GM12891 (cell line): ENCODE measurements around the gene SPATA6L.
A peak's percentile ranks its signal among the peaks of the same experiment; 100 is the strongest.

Experiments used
- PAX5 ChIP-seq: IDR thresholded peaks from 2 replicates; pipeline ENCODE4 v1.6.1; 2011; ENCODE audit warnings: low read length, moderate library complexity, mild to moderate bottlenecking; ENCODE audit not compliant: insufficient read depth, severe bottlenecking
- POLR2A ChIP-seq: IDR thresholded peaks from 2 replicates; pipeline ENCODE4 v1.6.1; 2011; ENCODE audit warnings: low read depth, low read length, control low read depth
- POLR2AphosphoS5 ChIP-seq: IDR thresholded peaks from 2 replicates; pipeline ENCODE4 v1.6.1; 2011; ENCODE audit warnings: low read depth, low read length, control low read depth
- POU2F2 ChIP-seq: IDR thresholded peaks from 2 replicates; pipeline ENCODE4 v1.6.1; 2011; ENCODE audit warnings: low read depth, mild to moderate bottlenecking, control low read depth, low read length, moderate library complexity
- SPI1 ChIP-seq: IDR thresholded peaks from 2 replicates; pipeline ENCODE4 v1.6.1; 2011; ENCODE audit warnings: low read depth, low read length, control low read depth
- TAF1 ChIP-seq: IDR thresholded peaks from 2 replicates; pipeline ENCODE4 v1.6.1; 2011; ENCODE audit warnings: low read depth, low read length, control low read depth

DNA sequence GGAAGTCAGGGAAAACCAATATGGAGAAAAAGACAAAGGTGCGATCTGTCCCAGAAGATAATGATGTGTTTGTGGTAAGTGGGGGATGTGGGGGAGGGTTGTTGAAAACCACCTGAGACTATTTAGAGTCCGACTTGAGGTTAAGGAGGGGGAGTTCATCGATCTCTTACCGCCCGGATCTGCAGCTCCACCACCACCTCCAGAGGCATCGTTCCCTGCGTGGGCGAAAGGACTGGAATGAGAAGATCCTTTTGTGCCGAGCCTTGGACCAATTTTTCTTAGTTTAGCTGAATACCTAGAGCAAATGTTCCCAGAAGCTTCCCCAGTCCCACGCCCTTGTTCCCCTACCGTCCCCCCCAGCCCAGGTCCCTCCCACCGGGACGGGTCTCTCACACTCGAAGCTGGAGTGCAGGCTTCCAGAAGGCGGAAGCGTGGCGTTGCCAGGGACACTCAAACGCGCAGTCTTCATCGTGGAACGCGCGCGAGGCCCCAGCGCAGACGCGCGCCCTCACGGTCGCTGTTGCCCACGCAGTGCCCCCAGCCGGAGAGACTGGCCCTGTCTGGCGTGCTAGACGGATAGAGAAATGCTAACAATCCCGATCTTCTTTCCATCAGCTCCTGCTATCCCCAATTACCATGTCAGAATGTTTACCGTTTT, at the start of gene SPATA6L:
- no peak for TF ChIP-seq POLR2AphosphoS5
- peak; percentile 46; the same call in 1 of the 2 replicates for TF ChIP-seq POLR2A
- no peak for TF ChIP-seq TAF1
- TF ChIP-seq SPI1 = no peak
- no peak for TF ChIP-seq PAX5
- TF ChIP-seq POU2F2 = no peak
